Stimulated activated CD4-positive, alpha-beta T cell treated with anti-CD3 and anti-CD28 coated beads, Interleukin-1b, Interleukin-23, amount 100 ng/mL, for 48 hours (primary cell): ENCODE results near the gene TUT4.

Source experiments
- DNase-seq: peaks from one replicate; pipeline ENCODE4 v3.0.0-alpha.2; 2020

Gene TUT4

DNA sequence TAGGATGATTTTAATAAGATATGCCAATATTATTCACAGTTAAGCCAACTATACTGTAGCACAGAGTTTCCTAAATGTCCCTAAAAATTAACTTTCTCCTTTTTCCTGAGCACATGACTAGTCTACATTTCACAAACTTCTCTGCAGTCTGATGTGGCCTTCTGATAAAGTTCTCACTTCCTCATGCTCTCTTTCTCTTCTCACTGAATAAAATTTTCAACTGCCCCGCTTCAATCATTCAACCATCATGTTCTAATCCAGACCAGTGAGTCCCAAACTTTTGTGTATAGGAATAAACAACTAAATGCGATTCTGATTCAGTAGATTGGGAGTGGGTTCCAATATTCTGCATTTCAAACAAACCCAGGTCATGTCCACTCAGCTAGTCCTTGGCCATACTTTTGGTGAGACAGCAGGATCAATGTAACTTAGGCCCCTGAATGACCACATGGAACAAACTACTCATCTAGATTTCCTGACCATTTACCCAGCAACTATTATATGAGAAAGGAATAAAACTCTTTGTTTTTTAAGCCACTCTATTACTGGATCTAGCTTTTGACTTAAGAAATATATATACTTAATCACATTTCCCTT lies 20.1 kb downstream of the TUT4 start:
- DNase-seq = no peak

- no peak for DNase-seq
Observed at GRCh38 chr1:52532247-52532646, 20.6 kb downstream of the TUT4 start.

GRCh38 chr1:52531249-52531872 lies 21.5 kb downstream of the TUT4 start:
- DNase-seq = no peak

- no peak for DNase-seq
Observed at GRCh38 chr1:52530563-52531144, 22.2 kb downstream of the TUT4 start.

DNA sequence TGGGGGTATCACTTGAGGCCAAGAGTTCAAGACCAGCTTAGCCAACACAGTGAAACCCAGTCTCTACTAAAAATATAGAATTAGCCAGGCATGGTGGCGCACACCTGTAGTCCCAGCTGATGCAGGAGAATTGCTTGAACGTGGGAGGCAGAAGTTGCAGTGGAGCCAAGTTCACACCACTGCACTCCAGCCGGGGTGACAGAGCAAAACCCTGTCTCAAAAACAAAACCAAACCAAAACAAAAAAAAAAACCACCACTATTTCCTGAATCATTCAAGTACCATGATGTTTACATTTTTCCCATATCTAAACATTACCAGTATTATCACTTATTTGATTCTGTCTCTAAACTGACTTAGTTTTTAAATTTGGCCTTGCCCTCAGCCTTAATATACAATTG lies 29.5 kb downstream of the TUT4 start:
- no peak for DNase-seq

GRCh38 chr1:52520148-52520547 lies 32.7 kb downstream of the TUT4 start:
- no peak for DNase-seq

- DNase-seq = no peak
Observed at GRCh38 chr1:52518962-52519361, 33.9 kb downstream of the TUT4 start.

DNA sequence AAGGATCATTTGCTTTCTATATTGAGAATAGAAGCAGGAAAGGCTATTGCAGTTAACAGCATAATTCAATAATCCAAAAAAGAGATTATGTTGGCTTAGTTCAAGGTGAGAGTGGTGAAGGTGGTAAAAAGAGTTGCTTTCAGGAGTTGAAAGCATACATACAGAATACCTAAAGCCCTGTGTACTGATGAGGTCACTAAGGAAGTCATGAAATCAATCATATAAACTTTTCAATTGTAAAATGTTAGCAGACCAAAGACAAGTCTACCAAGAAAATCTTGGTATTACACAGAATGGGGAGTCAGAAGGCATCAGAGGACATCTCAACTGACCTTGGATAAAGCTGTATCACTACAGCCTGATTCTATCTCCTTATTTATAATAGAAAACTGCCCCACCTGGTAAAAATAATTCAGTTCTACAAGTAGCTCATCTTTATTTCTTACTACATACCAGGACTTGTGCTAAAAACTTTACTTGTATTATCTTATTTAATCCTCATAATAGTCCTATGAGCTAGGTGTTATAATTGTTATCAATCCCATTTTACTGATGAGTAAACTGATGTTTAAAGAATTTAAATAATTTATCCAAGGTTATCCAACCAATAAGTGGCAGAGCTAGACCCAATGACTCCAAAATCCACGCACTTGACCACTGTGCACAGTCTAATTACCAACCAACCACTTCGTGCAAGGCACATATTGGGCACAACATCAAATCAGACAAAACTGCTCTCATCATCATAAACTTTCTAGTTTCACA lies 40.9 kb downstream of the TUT4 start:
- DNase-seq = no peak

GRCh38 chr1:52511439-52511838 lies 41.5 kb downstream of the TUT4 start:
- no peak for DNase-seq

- DNase-seq = no peak
Observed at GRCh38 chr1:52506920-52507546, 45.9 kb downstream of the TUT4 start.

- DNase-seq = no peak
Observed at GRCh38 chr1:52506349-52506748, 46.5 kb downstream of the TUT4 start.

- no peak for DNase-seq
Observed at GRCh38 chr1:52504720-52505119, 48.2 kb downstream of the TUT4 start.

- DNase-seq = no peak
Observed at GRCh38 chr1:52503706-52504105, 49.2 kb downstream of the TUT4 start.

DNA sequence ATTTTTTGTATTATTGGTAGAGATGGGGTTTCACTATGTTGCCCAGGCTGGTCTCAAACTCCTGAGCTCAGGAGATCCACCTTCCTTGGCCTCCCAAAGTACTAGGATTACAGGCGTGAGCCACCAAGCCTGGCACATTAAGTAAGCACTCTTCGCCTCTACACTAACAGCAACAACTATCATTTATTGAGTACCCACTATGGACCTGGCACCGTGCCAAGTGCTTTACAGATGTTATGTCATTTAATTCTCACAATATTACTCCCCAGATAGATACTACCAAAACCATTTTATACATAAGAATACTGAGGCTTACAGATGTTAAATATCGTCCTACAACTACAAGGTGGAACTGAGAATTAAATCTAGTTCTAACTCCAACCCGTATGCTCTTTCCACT lies 50.1 kb downstream of the TUT4 start:
- no peak for DNase-seq

DNA sequence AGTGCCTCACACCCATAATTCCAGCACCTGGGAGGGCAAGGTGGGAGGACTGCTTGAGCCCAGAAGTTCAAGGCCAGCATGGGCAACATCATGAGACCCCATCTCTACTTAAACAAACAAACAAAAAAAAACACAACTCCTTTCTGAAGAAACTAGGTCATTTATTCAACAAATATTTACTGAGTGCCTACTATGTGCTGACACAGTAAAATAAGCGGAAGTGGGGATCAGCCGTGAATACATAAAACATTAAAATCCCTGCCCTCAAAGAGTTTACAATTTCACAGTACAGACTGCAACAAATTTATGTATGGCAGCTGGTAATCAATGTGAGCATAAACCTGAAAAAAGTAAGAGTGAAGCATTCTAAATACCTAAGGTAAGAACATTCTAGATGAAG lies 65.3 kb downstream of the TUT4 start:
- DNase-seq = no peak

DNA sequence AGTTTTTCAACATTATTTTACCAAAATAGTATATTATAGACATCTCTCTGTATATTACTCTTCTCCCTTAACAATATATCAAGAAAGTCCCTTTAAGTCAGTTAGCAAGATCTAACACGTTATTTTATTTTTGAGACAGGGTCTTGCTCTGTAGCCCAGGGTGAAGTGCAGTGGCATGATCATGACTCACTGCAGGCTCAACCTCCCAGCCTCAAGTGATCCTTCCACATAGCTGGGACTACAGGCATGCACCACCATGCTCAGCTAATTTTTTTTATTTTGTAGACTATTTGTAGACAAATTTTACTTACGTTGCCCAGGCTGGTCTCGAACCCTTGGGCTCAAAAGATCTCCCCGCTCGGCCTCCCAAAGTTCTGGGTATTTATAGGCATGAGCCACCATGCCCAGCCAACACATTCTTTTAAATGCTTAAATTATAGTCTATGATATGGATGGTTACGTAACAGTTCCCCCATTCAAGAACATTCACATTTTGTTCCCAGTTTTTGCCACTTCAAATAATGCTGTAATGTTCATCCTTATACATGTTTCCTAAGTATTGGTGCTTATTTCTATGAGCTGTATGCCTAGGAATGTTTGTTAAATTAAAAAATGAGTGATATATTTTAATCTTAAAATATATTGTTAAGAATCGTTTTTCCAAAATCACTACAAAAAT lies 70.4 kb downstream of the TUT4 start:
- no peak for DNase-seq

GRCh38 chr1:52479076-52479475 lies 73.8 kb downstream of the TUT4 start:
- no peak for DNase-seq

- DNase-seq = no peak
Observed at GRCh38 chr1:52477876-52478275, 75.0 kb downstream of the TUT4 start.

DNA sequence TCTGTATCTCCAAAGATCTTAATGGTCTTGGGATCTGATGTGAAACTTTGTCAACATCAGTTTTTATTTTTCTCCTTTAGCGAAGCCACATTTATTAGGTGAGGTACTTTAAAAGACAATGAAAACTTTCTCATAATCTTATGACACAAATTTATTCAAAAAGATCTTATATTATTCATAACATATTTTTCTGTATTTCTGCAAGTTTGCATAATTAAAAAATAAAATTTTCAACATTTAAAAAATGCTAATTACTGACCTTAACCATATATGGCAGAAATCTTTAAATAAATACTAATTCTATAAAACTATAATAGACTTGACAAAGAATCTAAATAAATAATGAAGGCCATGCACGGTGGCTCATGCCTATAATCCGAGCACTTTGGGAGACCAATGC lies 75.9 kb downstream of the TUT4 start:
- DNase-seq = no peak

DNA sequence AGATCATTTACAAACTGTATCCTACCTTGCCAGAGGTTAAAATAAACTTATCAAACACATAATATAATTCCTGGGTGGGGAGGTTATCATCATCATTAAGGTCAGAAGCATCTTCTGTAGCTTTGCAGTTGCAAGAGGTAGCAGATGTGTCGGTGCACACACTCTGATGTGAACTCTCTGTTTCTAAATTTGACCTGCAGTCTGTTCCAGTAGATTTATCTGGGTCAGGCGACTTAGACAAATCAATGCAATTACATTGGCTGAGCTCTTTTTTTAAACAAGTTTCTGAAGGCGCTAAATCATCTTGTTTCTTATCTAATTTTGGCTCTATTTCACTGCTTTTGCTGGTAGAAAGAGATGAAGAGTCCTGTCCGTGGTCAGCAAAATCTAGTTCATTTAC lies 78.1 kb downstream of the TUT4 start:
- DNase-seq = no peak

DNA sequence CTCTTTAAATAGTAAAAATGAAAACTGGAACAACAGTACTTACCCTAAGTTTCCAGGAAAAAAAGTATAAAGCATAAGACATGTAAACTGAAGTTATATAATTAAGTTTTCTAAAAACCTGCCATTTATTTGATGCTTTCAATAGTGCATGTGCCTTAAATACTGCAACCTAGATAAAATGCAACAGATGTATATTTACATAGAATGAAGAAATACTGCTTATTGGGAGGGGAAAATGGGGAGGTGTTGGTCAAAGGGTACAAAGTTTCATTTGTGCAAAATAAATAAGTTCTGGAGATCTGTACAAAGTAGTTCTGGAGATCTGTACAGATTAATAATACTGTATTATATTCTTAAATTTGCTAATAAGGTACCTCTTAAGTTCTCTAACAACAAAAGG lies 79.9 kb downstream of the TUT4 start:
- DNase-seq = no peak

DNA sequence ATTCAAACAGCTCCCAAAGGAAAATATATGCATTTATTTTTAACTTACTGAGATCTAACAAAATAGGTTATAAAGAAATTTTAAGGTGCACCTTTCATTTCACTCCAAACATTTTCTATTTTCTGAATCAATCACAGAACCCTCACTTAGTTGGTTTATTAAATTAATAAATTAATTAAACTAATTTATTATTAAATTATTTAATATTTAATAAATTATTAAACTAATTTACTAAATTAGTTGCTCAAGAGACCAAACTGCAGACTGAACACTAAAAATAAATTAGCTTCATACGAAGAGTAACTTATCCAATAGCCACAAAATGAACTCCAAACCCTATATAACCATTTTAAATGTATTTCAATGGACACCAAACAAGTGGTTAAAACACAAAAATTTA lies 80.5 kb downstream of the TUT4 start:
- DNase-seq = no peak

DNA sequence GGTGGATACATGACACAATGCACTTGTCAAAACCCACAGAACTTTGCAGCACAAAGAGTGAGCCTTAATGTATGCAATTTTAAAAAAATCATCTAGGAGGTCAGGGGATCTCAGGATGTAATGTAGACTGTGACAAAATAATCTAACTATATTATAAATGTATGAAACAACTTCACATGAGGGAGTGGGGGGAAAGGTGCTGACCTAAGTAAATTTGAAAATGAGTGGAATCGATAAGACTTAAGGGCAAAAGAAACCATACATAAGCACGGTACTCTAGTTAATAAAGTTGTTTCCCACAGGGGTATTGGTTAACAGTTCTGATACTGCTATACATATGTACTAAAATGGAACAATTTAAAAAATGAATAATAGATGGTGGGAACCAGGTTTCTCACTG lies 83.8 kb downstream of the TUT4 start:
- DNase-seq = no peak
